ENCODE results near the gene LRP8.

LRP8 gene

GRCh38 chr1:53330819-53331218, 2.9 kb upstream of the LRP8 start:
- Histone ChIP-seq H3K27me3 (replicated peaks; ENCODE audit: control insufficient read depth, insufficient read depth, low read length) (no peaks in the 10 kb centered on the region), H3K4me3 (replicated peaks; ENCODE audit: low read depth, low read length) (no peak overlapping the region), H3K36me3 (ENCODE audit: control insufficient read depth, insufficient read depth, low read length) (no peaks in the 10 kb centered on the region)
- no peak for TF ChIP-seq CTCF (IDR thresholded peaks at IDR 0.05; ENCODE audit: insufficient read depth, low read length, poor library complexity, severe bottlenecking)
- no peak for DNase-seq (ENCODE audit: extremely low read depth, insufficient read length)

DNA sequence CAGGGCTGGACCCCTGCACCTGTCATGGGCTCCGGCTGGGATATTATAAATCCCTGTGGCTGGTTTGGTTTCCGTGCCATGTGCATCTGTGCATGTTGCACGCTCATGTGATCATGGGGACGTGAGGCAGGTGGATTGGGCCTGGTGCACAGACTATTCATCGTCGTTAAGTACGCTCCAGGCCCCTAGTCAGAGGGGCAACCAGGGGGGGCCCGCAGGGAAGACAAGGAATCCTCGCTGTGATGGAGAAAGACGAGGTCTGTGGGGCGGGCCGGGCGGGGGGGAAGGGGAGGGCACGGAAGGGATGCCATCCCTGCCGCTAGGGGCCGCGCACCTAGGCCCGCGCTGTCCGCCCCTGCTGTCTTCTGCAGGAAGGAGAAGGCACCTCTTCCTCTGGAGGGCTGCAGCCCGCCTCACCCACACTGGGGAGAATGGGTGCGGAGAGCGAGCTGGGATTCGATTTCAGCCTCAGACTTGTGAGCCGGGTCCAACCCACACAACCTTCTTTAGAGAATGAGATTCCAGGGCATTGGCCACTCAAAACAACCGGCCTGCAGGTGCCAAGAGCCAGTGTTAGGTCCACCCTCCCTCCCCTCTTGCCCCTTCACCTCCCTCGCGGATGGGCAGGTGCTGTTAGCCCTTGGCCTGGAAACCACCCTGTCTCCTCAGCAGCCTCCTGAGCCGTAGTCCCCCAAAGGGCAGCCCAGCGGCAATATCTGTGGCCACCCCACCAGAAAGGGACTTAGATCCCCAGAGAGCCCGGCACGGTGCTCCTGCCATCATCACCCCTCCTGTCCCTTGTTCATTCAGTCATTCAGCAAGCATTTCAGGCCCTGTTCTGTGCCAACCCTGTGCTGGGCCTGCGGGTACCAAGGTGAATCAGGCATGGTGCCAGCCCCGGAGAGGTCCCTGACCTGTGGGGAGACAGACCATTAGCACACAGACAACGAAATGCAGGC, 950 bp upstream of the LRP8 start:
- no peak for DNase-seq (ENCODE audit: extremely low read depth, insufficient read length)
- Histone ChIP-seq H3K27me3 (replicated peaks; ENCODE audit: control insufficient read depth, insufficient read depth, low read length) (no peaks in the 10 kb centered on the region), H3K4me3 (replicated peaks; ENCODE audit: low read depth, low read length) (peak overlapping the region; percentile 82), H3K36me3 (ENCODE audit: control insufficient read depth, insufficient read depth, low read length) (peaks cover 6% of the 10 kb centered on the region)
- TF ChIP-seq CTCF (IDR thresholded peaks at IDR 0.05; ENCODE audit: insufficient read depth, low read length, poor library complexity, severe bottlenecking), result peak; percentile 68

- Histone ChIP-seq H3K36me3 (ENCODE audit: control insufficient read depth, insufficient read depth, low read length) (peaks cover 13% of the 10 kb centered on the region), H3K4me3 (replicated peaks; ENCODE audit: low read depth, low read length) (peak overlapping the region; percentile 92), H3K27me3 (replicated peaks; ENCODE audit: control insufficient read depth, insufficient read depth, low read length) (no peaks in the 10 kb centered on the region)
- DNase-seq (ENCODE audit: extremely low read depth, insufficient read length), result peak; percentile 78
- TF ChIP-seq CTCF (IDR thresholded peaks at IDR 0.05; ENCODE audit: insufficient read depth, low read length, poor library complexity, severe bottlenecking), result no peak
Observed at GRCh38 chr1:53327182-53327913, 522 bp downstream of the LRP8 start.

DNA sequence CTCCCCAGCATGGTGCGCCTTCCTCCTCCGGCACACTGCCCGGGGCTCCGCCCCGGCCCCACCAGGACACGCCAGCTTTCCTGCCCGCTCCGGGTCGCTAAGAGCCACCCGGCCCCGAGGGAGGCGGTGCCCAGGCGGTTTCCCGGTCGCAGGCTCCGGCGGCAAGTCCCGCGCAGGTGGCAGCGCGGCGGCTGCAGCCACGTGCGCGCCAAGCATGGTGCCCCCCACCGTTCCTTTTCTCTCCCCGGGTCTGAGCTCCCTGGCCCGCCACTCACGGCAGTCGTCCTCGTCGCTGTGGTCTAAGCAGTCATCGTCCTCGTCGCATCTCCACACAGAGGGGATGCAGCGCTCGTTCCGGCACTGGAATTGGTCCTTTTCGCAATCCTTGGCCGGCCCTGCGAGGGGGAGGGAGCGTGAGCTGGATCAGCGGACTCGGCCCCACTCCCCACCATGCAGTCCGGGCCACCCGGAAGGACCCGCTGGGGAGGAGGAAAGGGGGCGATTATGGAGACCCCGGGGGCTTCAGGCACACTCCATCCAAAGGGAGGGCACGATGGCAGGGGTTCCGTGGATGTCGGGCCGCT, 1.2 kb downstream of the LRP8 start:
- peak; percentile 73 for DNase-seq (ENCODE audit: extremely low read depth, insufficient read length)

More for the DNA sequence above, 1.2 kb downstream of the LRP8 start:
- Histone ChIP-seq H3K27me3 (replicated peaks; ENCODE audit: control insufficient read depth, insufficient read depth, low read length) (no peaks in the 10 kb centered on the region), H3K36me3 (ENCODE audit: control insufficient read depth, insufficient read depth, low read length) (peaks cover 18% of the 10 kb centered on the region), H3K4me3 (replicated peaks; ENCODE audit: low read depth, low read length) (peak overlapping the region; percentile 92)
- no peak for TF ChIP-seq CTCF (IDR thresholded peaks at IDR 0.05; ENCODE audit: insufficient read depth, low read length, poor library complexity, severe bottlenecking)
